ENCODE measurements around the gene KCNQ5.
"Not testable (repeated sequence)": the region's sequence is repeated elsewhere in the genome, so short reads cannot be mapped to it uniquely, and the experiment has no call there.

The KCNQ5 gene

DNA sequence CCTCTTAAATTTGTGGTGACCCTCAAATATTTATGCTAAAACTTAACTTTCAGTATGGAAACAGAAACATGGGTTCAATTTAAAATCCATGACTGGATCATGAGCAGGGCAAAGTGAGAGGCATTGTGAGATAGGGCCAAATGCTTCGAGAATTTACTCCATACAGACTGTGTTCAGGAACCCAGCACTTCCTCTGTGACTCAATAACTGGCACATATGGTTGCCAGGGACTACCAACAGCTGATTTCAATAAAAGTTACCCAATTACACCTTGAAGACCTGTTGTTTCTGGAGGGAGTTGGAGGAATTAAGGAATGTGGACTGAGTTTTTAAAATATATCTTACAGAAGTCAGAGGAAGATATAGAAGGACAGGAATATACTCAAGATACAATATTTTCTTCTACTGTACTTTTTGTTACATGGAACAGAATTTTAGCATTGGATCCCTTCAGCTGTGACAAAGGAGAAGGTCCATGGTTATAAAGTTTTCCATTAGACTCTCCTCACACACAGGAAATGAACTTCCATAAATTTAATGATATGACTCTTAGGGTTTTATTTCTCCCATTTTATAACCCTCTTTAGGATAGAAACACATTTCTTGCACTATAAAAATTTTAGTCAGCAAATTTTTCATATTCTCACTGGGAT lies 344.9 kb downstream of the KCNQ5 start:
- DNase-seq: no peak

DNA sequence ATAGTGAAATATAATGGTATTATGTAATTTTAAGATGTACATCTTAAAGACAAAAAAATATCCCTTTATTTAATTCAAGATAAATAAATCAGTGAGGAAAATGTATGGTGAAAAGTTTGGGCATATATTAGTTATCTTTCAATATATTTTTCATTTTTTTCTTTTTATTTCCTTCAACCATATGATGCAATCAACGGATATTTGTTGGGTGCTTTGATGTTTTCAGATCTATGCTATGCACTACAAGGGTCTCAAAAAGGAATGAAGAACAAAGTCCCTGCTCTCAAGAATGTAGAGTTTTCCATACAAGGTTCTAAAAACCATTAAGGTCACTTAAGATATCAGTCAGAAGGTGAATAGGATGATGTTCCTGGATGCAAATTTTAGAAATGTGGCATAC lies 345.5 kb downstream of the KCNQ5 start:
- no peak for DNase-seq

DNA sequence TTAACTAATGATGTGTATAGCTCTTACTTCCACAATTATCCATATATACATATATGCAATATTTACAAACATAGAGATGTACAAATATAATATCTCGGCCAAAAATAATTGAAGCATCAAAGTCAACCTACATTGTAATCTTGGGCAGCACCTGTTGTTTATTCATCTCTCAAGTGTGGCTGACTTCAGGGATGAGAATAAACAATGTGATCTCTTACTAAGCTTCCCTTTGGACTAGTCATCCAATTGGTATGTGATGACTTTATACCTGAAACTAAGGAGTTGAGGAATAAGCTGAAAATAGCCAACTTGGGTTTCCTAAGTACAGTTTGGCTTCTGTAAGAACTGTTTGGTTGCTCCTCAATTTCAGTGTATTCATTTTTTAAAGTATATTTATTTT lies 346.8 kb downstream of the KCNQ5 start:
- DNase-seq: no peak

DNA sequence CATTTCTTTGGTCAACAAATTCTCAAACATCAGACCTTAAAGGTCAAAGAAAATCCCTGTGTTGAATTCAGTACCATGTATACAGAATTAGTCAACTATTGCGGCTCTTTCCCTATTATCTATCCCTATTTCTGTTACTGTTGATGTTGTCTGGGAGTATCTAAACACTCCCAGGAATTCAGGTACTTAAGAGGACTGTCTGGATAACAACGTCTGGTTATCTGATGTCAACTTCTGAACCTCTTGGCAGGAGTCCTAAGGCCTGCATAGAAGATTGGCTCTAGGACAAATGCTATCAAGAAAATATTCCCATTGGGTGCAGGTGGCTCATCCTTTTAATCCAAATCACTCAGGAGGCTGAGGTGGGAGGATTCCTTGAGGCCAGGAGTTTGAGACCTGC lies 347.8 kb downstream of the KCNQ5 start:
- DNase-seq: no peak

DNA sequence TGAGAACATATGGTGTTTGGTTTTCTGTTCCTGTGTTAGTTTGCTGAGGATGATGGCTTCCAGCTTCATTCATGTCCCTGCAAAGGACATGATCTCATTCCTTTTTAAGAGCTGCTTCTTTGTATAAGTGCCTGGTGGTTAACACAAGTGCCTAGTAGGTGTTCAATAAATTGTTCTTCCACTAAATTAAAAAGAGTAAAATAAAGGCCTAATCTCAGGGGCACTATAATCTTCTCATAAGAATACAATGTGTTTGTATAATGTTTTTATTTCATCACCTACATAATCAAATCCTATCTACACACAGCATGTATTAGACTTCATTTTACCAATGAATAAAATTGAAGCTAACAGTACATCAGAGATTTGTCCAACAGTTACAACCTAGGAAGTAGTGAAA lies 350.7 kb downstream of the KCNQ5 start:
- no peak for DNase-seq

DNA sequence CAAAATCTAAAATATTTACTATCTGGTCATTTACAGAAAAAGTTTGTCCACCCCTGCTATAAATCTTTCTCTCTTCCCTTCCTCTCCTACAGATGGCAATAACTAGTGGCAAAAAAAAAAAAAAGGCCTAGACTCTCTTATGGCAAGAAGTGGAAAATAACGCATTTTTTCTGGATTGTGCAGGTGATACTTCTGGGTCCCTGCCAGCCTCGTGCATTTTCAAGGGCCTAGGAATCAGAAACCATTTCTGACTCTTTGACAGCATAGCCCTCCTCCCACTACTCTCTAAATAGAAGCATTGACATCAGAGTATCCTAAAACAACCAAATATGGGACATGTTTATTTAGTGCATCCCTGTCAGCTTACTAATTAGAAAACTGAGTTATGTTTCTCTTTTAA lies 352.4 kb downstream of the KCNQ5 start:
- no peak for DNase-seq

DNA sequence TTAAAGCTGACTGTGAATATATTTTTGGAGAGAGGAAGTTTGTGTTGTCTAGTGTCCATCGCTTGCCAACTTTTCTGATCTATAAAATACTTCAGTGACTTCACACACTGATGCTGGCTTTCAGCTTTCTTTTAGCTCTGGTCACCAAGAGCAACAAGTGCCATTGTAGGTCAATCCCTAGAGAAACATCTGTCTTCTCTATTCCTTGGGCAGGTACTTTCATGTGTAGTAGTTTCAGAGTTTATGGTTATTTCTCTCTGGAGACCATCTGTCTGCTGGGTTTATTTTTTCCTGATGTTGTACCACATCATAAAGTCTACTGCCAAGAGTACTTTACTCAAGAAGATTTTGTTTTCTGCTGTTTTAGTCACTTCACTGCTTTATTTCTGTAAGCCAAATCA lies 353.5 kb downstream of the KCNQ5 start:
- DNase-seq: no peak

DNA sequence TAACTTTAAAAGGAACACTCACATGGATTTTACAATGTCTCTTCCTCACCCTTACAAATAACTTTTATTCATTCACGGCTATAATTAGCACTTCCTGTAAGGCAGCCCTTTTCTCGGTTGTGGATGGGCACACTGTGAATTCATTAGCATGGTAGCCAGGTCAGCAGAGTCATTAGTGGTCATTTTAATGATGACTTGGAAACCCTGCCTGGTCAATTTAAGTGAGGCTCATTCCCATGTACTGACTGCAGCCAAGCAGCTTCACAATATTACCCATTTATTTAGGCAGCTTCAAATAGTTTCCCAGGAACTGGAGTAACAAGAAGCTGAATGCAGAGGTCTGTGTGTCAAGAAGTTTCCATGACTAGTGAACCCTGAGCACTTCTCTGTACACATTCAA lies 354.6 kb downstream of the KCNQ5 start:
- no peak for DNase-seq

DNA sequence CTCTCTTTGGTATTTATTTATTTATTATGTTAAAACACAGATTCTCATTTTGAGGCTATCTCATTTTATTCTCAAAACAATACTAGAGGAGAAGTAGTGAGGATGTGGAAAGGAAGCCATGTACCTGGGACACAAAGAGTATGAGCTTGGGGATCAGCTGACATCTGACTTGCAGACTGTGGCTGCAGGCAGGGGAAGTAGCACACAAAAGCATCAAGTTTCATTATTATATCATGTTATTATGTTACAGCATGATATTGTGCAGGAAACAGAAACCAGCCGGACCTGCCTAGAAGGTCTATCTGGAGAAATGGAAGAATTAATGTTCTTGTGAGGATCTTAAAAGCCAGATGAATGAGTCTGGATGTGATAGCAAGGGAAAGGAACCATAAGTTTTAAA lies 355.2 kb downstream of the KCNQ5 start:
- DNase-seq: no peak

DNA sequence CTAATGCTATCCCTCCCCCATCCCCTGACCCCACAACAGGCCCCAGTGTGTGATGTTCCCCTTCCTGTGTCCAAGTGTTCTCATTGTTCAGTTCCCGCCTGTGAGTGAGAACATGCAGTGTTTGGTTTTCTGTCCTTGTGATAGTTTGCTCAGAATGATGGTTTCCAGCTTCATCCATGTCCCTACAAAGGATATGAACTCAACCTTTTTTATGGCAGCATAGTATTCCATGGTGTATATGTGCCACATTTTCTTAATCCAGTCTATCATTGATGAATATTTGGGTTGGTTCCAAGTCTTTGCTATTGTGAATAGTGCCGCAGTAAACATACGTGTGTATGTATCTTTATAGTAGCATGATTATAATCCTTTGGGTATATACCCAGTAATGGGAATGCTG lies 356.9 kb downstream of the KCNQ5 start:
- not testable (repeated sequence) for DNase-seq

DNA sequence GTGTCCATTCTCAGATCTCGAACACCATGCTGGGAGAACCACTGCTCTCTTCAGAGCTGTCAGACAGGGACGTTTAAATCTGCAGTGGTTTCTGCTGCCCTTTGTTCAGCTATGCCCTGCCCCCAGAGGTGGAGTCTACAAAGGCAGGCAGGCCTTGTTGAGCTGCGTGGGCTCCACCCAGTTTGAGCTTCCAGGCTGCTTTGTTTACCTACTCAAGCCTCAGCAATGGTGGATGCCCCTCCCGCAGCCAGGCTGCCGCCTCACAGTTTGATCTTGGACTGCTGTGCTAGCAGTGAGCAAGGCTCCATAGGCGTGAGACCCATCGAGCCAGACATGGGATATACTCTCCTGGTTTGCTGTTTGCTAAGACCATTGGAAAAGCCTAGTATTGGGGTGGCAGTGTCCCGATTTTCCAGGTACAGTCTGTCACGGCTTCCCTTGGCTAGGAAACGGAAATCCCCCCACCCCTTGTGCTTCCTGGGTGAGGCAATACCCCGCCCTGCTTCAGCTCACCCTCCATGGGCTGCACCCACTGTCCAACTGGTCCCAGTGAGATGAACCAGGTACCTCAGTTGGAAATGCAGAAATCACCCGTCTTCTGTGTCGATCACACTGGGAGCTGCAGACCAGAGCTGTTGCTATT lies 362.4 kb downstream of the KCNQ5 start:
- DNase-seq: not testable (repeated sequence)

DNA sequence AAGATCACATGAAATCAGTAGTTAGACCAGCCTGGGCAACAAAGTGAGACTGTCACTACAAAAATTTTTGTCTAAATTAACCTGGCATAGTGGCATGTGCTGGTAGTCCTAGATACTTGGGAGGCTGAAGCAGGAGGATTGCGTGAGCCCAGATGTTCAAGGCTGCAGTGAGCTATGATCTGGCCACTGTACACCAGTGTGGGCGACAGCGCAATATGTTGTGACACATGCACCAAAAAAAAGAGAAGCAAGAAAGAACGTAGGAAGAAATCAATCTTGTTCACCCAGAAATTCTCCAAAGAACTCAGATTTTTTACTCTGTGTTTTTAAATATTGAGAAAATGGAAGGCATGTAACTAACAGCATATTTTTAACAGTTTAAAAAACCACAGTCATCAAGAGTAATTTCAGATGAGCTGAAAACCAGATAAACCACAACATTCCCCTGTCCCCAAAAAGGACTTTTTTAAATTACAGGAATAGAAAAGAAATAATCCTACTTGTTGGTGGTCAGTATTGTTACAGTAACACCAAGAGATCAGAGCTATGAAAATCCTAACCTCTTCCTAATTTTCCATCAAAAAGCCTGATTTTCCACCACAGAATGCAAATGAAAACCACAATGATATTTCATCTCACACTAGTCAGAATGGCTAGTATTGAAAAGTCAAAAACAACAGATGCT lies 363.3 kb downstream of the KCNQ5 start:
- no peak for DNase-seq

DNA sequence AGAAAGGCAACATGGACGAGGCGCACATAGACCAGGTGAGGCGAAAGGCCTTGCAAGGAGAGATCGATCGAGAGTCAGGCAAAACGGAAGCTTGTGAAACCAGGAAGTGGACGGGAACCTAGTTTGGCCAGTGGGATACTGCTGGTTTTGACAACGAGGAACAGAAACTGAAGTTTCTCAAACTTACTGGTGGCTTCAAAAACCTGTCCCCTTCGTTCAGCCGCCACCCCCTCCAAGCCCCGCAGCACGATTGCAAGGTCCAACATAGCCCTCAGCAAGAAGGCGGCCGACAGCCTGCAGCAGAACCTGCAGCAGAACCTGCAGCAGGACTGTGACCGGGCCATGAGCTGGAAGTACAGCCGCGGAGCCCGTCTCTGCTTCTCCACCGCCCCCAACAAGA lies 365.4 kb downstream of the KCNQ5 start:
- no peak for DNase-seq

DNA sequence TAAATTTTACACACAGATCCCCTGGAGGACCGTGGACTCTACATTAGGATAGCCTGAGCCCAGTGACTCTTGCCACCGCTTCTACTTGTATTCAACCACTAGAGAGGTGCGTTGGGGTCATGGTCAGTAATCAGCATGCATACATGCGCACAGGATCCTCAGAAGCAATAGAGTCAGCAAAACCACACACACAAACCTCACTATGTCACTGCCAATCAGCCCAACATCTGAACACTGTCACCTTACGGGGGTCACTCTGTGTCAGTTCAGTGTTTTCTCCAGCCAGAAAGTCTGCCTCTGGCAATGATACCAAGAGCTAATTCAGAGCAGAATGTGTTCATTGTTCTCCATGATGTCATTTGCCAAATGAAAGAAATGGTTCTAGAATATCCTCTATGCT lies 378.1 kb downstream of the KCNQ5 start:
- DNase-seq: no peak

DNA sequence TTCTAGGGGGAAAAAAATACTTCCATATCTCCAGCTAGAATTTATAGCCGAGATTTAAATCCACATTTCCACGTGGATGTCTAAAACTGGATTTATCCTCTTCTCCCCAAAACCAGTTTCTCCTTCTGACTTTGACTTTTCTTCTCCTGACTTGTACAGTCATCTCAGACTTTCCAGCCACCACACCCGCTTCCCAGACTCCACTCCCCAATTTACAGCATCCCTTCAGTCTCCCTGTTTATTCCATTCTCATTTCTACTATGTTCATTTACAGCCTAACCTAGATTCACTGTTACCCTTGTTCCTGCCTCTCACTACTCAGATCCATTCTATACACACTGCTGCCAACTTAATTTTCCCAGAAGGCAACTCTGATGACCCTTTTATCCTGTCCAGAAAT lies 378.6 kb downstream of the KCNQ5 start:
- no peak for DNase-seq

DNA sequence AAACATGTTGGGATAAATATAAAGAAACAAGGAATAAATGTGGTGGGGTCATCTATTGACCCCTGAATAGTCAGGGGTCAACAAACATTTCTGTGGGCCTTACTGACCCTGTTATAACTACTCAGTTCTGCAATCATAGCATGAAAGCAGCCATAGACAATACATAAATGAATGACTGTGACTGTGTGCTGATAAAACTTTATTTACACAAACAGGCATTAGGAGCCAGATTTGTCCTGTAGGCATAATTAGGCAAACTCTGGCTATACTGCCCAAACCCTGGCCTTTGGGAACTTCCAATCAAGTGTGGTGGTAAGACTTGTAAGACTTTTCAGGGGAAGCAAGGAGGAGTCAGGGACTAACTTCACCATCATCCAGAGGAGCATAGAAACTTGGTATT lies 380.7 kb downstream of the KCNQ5 start:
- no peak for DNase-seq

DNA sequence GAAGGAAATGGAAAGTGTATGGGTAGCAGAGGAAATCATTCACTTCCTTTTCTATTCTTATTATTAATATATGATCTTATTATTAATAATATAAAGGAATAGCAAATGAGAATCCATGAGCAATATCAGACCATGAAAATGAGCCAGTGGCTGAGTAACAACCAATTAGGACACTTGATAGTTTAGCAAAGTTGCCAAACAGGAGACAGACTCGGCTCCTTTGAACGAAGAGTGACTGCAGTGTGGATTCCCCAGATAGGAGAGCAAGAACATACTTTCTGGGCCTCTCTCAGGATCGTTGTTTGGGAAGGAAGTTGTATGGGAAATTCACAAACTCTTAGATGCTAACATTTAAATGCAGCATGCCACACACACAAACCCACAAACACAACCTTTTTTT lies 381.4 kb downstream of the KCNQ5 start:
- no peak for DNase-seq

DNA sequence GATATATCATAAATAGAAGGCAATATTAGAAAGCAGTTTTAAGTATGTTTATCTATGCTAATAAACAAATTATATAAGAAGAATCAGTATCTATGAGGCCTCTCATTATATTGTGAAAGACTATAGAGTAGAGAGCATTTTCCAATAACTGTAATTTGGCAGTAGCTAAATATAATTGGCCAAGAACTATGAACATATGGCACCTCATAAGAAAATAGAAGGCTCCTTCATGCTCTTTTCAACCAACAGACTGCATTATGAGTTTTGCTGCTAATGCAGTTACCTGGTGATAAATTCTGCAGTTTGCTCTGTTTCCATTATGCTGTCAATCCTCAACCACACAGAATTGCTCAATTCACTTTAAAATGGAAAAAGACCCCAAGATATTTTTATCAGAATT lies 382.4 kb downstream of the KCNQ5 start:
- DNase-seq: no peak

DNA sequence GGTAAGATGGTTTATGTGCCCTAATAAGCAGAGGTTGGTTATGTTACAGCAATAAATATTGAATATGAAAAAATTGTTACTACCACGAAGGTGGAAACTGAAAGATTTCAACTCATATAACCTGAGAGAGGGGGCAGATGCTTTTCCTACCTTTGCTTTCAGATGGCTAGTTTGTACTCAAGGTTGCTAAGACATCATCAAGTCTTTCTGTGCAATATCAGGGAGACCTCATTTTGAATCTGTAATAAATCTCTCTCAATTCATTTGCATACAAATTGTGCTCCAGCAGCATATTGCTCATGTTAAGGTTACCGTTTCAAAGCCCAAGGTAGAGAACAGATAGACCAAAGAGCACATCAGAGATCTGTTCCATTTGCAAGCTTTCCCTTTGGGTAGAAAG lies 383.0 kb downstream of the KCNQ5 start:
- no peak for DNase-seq

DNA sequence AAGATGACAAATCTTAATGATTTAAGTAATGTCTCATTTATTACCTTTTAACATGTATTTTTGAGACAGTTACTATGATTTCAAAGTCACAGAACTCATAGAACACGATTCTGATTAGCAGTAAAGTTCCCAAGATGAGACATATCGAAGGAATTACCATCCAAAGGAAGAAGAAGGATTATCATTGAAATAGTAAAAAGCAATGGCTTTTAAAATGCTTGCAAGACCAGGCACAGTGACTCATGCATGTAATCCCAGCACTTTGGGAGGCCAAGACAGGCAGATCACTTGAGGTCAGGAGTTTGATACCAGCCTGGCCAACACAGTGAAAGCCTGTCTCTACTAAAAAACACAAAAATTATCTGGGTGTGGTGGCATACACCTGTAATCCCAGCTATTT lies 384.3 kb downstream of the KCNQ5 start:
- no peak for DNase-seq

DNA sequence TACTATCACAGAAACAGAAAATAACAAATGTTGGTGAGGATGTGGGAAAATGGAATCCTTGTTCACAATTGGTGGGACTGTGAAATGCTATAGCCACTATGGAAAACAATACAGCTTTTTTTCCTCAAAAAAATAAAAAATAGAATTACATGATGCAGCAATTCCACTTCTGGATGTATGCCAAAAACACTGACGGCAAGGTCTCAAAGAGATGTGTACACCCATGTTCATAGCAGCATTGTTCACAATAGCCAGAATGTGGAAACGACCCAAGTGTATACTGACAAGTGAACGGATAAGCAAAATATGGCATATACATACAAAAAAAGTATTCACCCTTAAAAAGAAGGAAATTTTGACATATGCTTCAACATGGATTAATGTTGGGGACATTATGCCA lies 390.1 kb downstream of the KCNQ5 start:
- DNase-seq: no peak

DNA sequence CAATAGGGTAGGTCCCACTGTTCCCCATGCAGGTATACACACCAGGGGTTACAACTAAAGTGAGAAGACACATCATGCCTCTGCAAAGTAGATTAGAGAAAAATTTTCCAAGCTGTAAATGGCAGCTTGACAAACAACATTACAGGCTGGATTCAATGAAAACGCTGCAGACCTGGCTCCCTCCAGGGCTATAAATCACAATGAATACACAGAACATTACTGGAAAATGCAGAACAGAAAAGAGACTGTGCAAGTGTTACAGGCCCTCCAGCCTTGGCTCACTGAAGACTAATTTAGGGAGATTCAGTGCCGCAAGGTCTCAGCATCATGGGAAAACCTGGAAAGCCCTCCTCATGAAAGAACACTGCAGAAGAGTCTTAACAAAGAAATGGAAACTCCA lies 395.6 kb downstream of the KCNQ5 start:
- no peak for DNase-seq

DNA sequence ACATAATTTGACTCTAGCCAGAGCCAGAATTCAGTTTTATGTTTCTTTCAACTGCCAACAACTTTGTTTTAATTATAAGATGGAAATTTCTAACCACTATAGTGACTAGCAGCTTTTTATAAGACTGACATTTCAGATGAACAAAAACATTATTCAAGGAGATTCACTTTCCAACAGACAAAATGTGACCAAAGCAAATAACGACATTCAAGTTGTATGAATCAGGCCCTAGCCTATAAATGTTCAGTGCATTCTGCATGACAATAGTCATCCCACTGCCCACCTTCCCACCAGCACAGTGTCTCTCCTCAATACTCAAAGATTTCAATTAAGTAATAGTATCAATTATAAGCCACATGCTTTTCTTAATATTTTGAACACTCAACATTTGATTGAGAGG lies 402.7 kb downstream of the KCNQ5 start:
- no peak for DNase-seq

DNA sequence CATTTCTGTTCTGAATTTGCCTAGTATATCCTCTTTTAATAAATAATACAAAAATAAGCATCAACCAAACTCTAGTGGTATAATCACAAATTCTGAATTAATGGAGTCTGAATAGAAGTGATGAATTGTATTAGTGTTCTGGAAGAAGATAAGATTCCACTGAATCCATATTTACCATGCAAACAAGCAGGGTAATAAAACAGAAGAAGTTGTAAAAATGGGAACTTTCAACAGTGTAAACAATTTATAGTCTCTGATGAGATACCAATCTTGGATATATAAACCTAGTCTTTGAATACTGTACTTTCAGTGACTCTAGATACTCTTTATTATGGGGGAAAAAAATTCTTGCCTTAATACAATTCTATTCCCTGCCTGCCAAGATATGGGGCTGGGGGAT lies 405.8 kb downstream of the KCNQ5 start:
- no peak for DNase-seq
